ENCODE measurements around the gene TENM3.

Gene TENM3

DNA sequence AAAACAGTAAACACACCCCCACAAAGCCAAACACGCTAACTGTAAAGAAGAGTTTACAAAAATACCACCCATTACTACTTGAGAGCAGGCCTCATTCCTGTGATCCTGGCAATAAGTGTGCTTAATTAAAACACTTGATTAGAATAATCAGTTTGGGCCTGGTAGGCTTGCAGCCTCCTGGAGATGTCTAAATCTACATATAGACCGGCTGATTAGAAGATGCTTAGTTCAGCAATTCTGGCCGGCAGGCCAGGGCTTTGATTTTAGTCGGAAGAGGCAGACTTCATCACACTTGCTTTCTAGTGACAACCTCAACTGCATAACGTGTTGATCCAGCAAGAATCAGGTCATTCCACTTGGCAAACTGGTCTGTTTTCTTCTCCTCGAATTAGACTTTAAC is 560.0 kb downstream of the TENM3 start:
- Histone ChIP-seq H3K9me3 (ENCODE audit: control insufficient read depth, low read length) (no peaks in the 10 kb centered on the region), H3K4me1 (ENCODE audit: control insufficient read depth, insufficient read depth, low read length, poor library complexity, severe bottlenecking) (peaks cover 5% of the 10 kb centered on the region), H3K36me3 (ENCODE audit: control insufficient read depth, insufficient read depth, low read length) (peaks cover 34% of the 10 kb centered on the region), H3K4me3 (ENCODE audit: extremely low read depth, insufficient read depth, low read length, poor library complexity, severe bottlenecking) (no peak overlapping the region), H3K27ac (ENCODE audit: low read depth, low read length, severe bottlenecking) (no peak overlapping the region)
- 70 to 76% methylated on average over 5 of the region's 6 CpGs for WGBS, 2 experiments (ENCODE audit: insufficient coverage in 2 of 2)

DNA sequence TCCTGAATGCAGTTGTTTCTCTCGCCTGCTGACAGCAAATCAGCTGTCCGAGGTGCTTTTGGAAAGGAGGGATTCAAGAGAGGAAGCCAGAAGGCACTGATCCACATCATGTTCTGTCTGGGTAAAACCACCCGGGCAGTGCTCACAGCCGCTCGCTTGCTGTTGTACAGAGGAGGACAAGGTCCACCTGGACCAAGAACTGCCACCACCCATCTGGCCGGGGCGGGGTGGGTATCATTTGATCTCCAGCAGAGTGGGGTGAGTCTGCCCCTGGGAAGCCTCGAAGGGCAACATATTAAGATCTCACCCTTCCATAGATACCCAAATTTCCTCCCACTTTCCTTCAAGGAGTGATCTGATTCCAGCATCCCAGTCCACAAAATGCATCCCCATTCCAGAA is 560.9 kb downstream of the TENM3 start:
- no peak overlapping the region for H3K4me3 ChIP-seq (ENCODE audit: extremely low read depth, insufficient read depth, low read length, poor library complexity, severe bottlenecking)
- H3K36me3 ChIP-seq (ENCODE audit: control insufficient read depth, insufficient read depth, low read length) = peaks cover 25% of the 10 kb centered on the region
- H3K4me1 ChIP-seq (ENCODE audit: control insufficient read depth, insufficient read depth, low read length, poor library complexity, severe bottlenecking) = peaks cover 5% of the 10 kb centered on the region
- H3K27ac ChIP-seq (ENCODE audit: low read depth, low read length, severe bottlenecking) = no peak overlapping the region
- no peaks in the 10 kb centered on the region for H3K9me3 ChIP-seq (ENCODE audit: control insufficient read depth, low read length)
- 57 to 85% methylated on average over 1 to 8 of the region's 8 CpGs for WGBS, 2 experiments (ENCODE audit: insufficient coverage in 2 of 2)

DNA sequence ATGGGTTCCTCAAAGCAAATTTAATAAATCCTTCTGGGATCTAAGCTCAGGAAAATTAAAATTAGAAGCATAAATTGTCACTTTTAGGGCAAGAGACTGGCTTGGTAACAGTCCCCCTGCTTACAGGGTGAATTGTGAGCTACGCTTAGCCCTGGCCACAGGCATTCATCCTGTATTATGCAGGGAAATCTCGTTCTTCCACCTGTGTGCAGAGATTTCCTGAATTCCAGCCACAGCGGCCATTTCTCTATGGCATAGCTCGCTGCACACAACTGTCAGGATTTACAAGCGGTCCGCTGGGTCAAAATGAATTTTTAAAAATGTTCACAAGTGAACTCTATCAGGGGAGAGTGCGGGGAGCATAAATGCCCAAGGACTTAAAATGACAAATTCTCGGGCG is 562.1 kb downstream of the TENM3 start:
- no peak overlapping the region for H3K27ac ChIP-seq (ENCODE audit: low read depth, low read length, severe bottlenecking)
- H3K4me1 ChIP-seq (ENCODE audit: control insufficient read depth, insufficient read depth, low read length, poor library complexity, severe bottlenecking) = peaks cover 5% of the 10 kb centered on the region
- H3K36me3 ChIP-seq (ENCODE audit: control insufficient read depth, insufficient read depth, low read length) = peaks cover 13% of the 10 kb centered on the region
- H3K9me3 ChIP-seq (ENCODE audit: control insufficient read depth, low read length) = no peaks in the 10 kb centered on the region
- WGBS, 2 experiments (ENCODE audit: insufficient coverage in 2 of 2) = 88 to 89% methylated on average over 9 of the region's 9 CpGs
- no peak overlapping the region for H3K4me3 ChIP-seq (ENCODE audit: extremely low read depth, insufficient read depth, low read length, poor library complexity, severe bottlenecking)

DNA sequence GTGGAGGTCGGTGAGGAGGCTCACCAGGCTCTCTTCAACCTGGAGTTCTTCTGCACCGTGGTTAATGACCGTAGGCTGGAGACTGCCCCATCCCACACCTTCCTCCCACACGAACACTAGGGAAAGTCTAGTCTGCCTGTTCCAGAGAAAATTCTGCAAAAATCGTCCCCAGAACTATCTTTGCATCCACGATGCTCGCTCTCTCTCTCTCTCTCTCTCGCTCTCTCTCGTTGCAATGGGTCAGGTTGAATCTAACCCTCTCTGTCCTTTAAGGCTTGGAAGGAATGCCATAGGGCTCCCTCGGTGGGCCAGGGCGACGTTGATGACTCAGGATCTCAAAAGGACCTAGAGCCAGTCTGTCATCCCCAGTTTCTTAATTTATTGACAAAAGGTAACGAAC is 562.5 kb downstream of the TENM3 start:
- Histone ChIP-seq H3K4me3 (ENCODE audit: extremely low read depth, insufficient read depth, low read length, poor library complexity, severe bottlenecking) (no peak overlapping the region), H3K4me1 (ENCODE audit: control insufficient read depth, insufficient read depth, low read length, poor library complexity, severe bottlenecking) (peaks cover 5% of the 10 kb centered on the region), H3K27ac (ENCODE audit: low read depth, low read length, severe bottlenecking) (no peak overlapping the region), H3K9me3 (ENCODE audit: control insufficient read depth, low read length) (no peaks in the 10 kb centered on the region), H3K36me3 (ENCODE audit: control insufficient read depth, insufficient read depth, low read length) (peaks cover 9% of the 10 kb centered on the region)
- WGBS, 2 experiments (ENCODE audit: insufficient coverage in 2 of 2) = 71 to 73% methylated on average over 9 to 12 of the region's 13 CpGs

DNA sequence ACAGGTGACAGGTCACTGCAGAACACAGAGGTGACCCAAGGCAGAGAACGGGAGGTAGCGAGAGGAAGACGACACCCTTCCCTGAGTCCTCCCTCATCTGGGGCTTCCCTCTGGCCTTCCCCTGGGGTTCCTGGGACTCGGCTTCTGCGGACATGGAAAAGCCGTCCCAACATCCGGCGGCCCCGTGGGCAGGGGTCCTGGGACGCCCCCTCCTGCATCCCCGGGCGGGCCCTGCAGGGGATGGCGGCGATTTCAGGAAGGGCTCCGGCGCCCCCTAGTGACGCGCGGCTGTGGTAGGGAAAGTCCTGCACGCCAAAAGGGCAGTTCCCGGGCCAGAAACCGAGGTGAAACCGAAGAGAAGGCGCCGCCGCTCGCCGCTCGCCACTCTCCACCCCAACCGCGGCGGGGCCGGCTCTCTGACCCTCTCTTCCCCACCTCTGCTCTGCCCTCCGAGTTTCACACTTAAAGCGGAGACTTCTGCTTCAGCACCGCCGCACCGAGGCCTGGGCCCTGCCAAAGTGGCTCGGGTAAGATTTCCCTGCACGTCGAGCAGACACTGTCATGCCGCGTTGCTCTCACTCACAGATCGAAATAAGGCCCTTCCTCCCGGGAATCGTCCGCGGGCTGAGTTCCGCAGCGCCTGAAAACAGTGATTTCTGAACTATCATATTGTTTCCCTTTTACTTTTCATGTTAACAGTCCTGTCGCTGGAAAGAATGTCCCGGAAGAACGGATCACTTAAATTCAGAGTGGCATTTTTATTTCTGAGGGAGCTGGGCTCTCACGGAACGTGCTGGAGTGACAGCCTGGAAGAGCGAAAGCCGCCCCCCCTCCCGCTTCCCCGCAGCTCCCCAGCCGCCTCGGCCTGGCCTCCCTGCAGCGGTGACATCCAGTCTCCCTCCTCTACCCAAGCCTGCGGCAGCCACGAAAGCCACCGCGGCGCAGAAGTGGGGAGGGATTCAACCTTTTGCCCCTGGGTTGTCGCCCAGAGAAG is 563.4 kb downstream of the TENM3 start:
- Histone ChIP-seq H3K4me3 (ENCODE audit: extremely low read depth, insufficient read depth, low read length, poor library complexity, severe bottlenecking) (peak overlapping the region; percentile 31), H3K9me3 (ENCODE audit: control insufficient read depth, low read length) (peaks cover 8% of the 10 kb centered on the region), H3K36me3 (ENCODE audit: control insufficient read depth, insufficient read depth, low read length) (peaks cover 3% of the 10 kb centered on the region), H3K27ac (ENCODE audit: low read depth, low read length, severe bottlenecking) (peak overlapping the region; percentile 67), H3K4me1 (ENCODE audit: control insufficient read depth, insufficient read depth, low read length, poor library complexity, severe bottlenecking) (peaks cover 5% of the 10 kb centered on the region)
- WGBS, 2 experiments (ENCODE audit: insufficient coverage in 2 of 2) = 3 to 5% methylated on average over 49 to 58 of the region's 68 CpGs

DNA sequence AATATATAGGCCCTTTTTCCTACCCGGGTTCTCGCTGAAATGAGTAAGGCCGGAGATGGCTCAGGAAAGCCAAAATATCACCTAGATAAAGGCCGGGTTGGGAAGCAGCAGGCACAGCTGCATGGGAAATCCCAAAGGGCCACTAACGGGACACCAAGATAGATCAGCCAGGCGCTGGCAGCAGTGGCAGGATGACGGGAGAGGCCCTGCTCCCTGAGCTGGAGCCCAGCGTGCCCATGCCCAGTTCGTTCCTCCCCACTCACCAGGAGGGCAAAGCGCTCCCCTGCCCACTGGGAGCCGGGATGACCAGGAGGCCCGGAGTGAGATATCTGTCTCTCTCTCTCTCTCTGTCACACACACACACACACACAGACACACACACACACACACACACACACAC is 564.1 kb downstream of the TENM3 start:
- 64 to 76% methylated on average over 9 of the region's 12 CpGs for WGBS, 2 experiments (ENCODE audit: insufficient coverage in 2 of 2)
- Histone ChIP-seq H3K4me1 (ENCODE audit: control insufficient read depth, insufficient read depth, low read length, poor library complexity, severe bottlenecking) (peaks cover 5% of the 10 kb centered on the region), H3K4me3 (ENCODE audit: extremely low read depth, insufficient read depth, low read length, poor library complexity, severe bottlenecking) (no peak overlapping the region)

DNA sequence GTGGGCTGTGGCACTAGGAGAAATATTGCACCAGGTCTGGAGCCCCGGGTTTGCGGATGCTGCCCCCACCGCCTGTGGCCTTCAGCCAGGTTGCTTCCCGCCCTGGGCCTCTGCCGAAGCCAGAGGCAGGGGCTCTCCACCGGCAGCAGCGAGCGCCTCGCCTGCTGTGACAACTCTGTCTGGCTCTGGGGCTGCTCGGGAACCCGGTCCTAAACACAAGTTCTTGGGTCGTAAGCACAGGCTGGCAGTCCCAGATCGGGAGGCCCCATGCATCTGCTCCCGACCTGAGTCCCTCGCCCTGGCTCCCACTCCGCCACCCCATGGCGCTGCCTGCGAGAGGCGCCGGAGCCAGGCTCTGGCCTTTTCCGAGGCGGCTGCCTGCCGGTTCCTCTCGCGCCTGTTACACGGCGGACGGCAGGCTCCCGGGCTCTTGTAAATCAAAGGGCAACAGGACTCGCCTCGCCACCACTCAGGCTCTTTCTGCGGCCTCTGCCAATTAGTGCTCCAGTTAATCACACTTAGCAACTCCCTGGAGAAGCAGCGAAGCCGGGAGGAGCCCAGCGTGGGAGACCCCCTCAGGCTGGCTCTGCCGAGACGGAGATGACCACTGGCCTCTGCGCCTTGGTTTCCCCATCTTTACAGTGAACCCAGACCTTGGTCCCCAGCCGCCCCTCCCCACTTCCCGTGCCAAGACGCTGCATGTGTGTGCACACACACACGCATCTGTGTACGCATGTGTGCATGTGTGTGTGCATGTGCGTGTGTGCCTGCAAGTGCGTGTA is 564.8 kb downstream of the TENM3 start:
- peaks cover 5% of the 10 kb centered on the region for H3K4me1 ChIP-seq (ENCODE audit: control insufficient read depth, insufficient read depth, low read length, poor library complexity, severe bottlenecking)
- peaks cover 12% of the 10 kb centered on the region for H3K9me3 ChIP-seq (ENCODE audit: control insufficient read depth, low read length)
- H3K27ac ChIP-seq (ENCODE audit: low read depth, low read length, severe bottlenecking) = no peak overlapping the region
- no peak overlapping the region for H3K4me3 ChIP-seq (ENCODE audit: extremely low read depth, insufficient read depth, low read length, poor library complexity, severe bottlenecking)
- 93 to 94% methylated on average over 44 to 45 of the region's 45 CpGs for WGBS, 2 experiments (ENCODE audit: insufficient coverage in 2 of 2)
- no peaks in the 10 kb centered on the region for H3K36me3 ChIP-seq (ENCODE audit: control insufficient read depth, insufficient read depth, low read length)

More for the DNA sequence above, 564.1 kb downstream of the TENM3 start:
- Histone ChIP-seq H3K9me3 (ENCODE audit: control insufficient read depth, low read length) (peaks cover 12% of the 10 kb centered on the region), H3K36me3 (ENCODE audit: control insufficient read depth, insufficient read depth, low read length) (no peaks in the 10 kb centered on the region), H3K27ac (ENCODE audit: low read depth, low read length, severe bottlenecking) (no peak overlapping the region)

DNA sequence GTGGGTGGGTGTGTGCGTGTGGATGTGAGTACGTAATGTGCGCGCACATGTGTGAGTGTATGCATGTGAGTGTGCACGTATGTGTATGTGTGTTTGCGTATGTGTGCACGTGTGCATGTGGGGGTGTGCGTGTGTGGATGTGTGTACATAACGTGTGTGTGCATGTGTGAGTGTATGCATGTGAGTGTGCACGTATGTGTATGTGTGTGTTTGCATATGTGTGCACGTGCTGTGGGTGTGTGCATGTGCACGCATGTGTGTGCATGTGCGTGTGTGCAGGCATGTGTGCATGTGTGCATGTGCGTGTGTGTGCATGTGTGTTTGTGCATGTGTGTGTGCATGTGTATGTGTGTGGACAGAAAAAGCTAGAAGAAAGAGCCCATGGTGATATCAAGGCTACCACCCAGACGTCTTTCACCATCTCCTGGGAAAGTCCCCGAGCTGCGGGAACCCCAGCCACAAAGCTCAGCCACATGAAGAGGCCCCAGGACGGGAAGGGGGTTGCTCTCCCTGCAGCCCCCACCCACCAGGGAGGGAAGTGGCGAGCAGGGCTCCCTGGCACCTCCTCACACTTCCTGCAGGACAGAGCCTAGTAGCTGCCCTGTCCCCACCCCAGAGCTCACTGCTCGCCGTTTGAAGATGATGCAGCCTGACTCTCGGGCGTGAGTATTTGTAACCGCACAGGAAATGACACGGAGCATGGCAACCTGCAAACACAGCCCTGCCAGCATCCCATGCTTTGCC is 565.6 kb downstream of the TENM3 start:
- Histone ChIP-seq H3K4me3 (ENCODE audit: extremely low read depth, insufficient read depth, low read length, poor library complexity, severe bottlenecking) (no peak overlapping the region), H3K9me3 (ENCODE audit: control insufficient read depth, low read length) (peaks cover 12% of the 10 kb centered on the region)
- 90 to 94% methylated on average over 21 to 22 of the region's 25 CpGs for WGBS, 2 experiments (ENCODE audit: insufficient coverage in 2 of 2)

DNA sequence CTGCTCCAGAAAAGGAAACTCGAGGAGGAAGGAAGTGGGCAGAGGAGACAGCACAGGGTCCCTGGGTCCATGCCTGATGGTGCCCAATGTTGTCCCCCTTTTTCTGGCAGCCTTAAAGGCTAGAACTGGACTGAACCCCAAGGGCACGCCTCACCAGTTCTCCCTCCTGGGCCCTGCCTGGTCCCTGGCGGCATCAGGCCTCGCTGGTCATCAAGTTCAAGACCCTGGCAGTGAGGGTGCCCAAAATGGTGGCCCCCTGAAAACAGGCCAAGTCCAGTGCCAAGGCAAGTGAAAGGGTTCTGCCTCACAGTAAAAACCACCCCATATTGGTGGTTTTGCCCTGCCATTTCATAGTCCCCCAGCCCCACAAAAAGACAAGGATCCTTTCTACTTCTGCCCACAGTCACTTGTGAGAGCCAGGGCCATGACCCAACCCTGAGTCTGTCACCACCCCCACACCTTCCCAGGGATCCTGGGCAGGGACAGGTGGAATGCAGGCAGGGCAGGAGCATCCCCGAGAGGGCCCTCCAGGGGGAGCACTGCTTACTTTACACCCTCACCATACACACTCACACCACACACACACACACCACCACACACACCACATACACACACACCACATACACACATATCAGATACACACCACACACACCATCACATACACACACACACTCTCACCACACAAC is 566.4 kb downstream of the TENM3 start:
- H3K9me3 ChIP-seq (ENCODE audit: control insufficient read depth, low read length) = peaks cover 12% of the 10 kb centered on the region
- peaks cover 5% of the 10 kb centered on the region for H3K4me1 ChIP-seq (ENCODE audit: control insufficient read depth, insufficient read depth, low read length, poor library complexity, severe bottlenecking)
- H3K27ac ChIP-seq (ENCODE audit: low read depth, low read length, severe bottlenecking) = no peak overlapping the region
- H3K36me3 ChIP-seq (ENCODE audit: control insufficient read depth, insufficient read depth, low read length) = no peaks in the 10 kb centered on the region
- WGBS, 2 experiments (ENCODE audit: insufficient coverage in 2 of 2) = 83 to 85% methylated on average over 2 to 4 of the region's 5 CpGs
- no peak overlapping the region for H3K4me3 ChIP-seq (ENCODE audit: extremely low read depth, insufficient read depth, low read length, poor library complexity, severe bottlenecking)

More for the DNA sequence above, 565.6 kb downstream of the TENM3 start:
- H3K4me1 ChIP-seq (ENCODE audit: control insufficient read depth, insufficient read depth, low read length, poor library complexity, severe bottlenecking) = peaks cover 5% of the 10 kb centered on the region
- no peaks in the 10 kb centered on the region for H3K36me3 ChIP-seq (ENCODE audit: control insufficient read depth, insufficient read depth, low read length)
- no peak overlapping the region for H3K27ac ChIP-seq (ENCODE audit: low read depth, low read length, severe bottlenecking)

DNA sequence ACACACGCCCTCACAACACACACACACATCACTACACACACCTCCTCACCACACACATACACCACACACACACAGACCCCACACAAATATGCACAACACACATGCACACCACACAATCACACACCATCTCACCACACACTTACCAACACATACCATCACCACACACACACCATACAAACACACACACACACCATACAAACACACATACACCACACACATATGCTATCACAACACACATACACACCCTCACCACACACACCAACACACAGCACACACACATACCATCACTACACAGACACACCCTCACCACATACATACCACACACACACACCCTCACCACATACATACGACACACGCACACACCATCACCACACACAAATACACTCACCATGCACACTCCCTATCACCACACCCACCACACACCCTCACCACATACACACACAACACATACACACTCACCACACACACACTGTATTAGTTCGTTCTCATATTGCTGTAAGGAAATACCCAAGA is 567.0 kb downstream of the TENM3 start:
- H3K9me3 ChIP-seq (ENCODE audit: control insufficient read depth, low read length) = peaks cover 12% of the 10 kb centered on the region
- WGBS, 2 experiments (ENCODE audit: insufficient coverage in 2 of 2) = 87 to 100% methylated on average over 3 of the region's 4 CpGs
- no peak overlapping the region for H3K27ac ChIP-seq (ENCODE audit: low read depth, low read length, severe bottlenecking)
- H3K4me3 ChIP-seq (ENCODE audit: extremely low read depth, insufficient read depth, low read length, poor library complexity, severe bottlenecking) = no peak overlapping the region
- peaks cover 5% of the 10 kb centered on the region for H3K4me1 ChIP-seq (ENCODE audit: control insufficient read depth, insufficient read depth, low read length, poor library complexity, severe bottlenecking)
- no peaks in the 10 kb centered on the region for H3K36me3 ChIP-seq (ENCODE audit: control insufficient read depth, insufficient read depth, low read length)

Data from mesodermal cell (in vitro differentiated cells).